Coronary artery (tissue), 2 donors: ENCODE data around the gene AGPAT3.

Source experiments
- DNase-seq: peaks from one replicate; pipeline ENCODE4 v3.0.0-alpha.2; 2017; ENCODE audit warnings: low spot score
- H3K27ac ChIP-seq, 2 donors: fragments of 200-600 bp; sonication (generic); one replicate each; pipeline ENCODE4 v1.5.1; 2016 to 2019
- H3K4me3 ChIP-seq: fragments of 200-600 bp; sonication (generic); 2 replicates; pipeline ENCODE4 v1.5.1; 2016; ENCODE audit warnings: mild to moderate bottlenecking, moderate library complexity
- CTCF ChIP-seq: fragments of 200-600 bp; sonication (generic); IDR thresholded peaks from one replicate; pipeline ENCODE4 v1.5.1; 2019; ENCODE audit warnings: antibody characterized with exemption

AGPAT3 gene

GRCh38 chr21:43871487-43871886 is 6.5 kb downstream of the AGPAT3 start:
- H3K4me3 ChIP-seq, result no peak overlapping the region
- no peak for DNase-seq
- no peak overlapping the region for H3K27ac ChIP-seq
- TF ChIP-seq CTCF, result no peak

GRCh38 chr21:43872531-43873197 is 7.6 kb downstream of the AGPAT3 start:
- no peak for TF ChIP-seq CTCF
- no peak for DNase-seq
- no peak overlapping the region for H3K4me3 ChIP-seq
- peak overlapping the region in 1 of 2 donors; percentile 32 for H3K27ac ChIP-seq

GRCh38 chr21:43873673-43874072 is 8.7 kb downstream of the AGPAT3 start:
- no peak for TF ChIP-seq CTCF
- Histone ChIP-seq H3K27ac (no peak overlapping the region), H3K4me3 (no peak overlapping the region)
- DNase-seq, result no peak

GRCh38 chr21:43874085-43874805 is 9.2 kb downstream of the AGPAT3 start:
- H3K4me3 ChIP-seq, result no peak overlapping the region
- DNase-seq, result no peak
- H3K27ac ChIP-seq, result no peak overlapping the region
- no peak for TF ChIP-seq CTCF

GRCh38 chr21:43876605-43877004 is 11.6 kb downstream of the AGPAT3 start:
- no peak overlapping the region for H3K27ac ChIP-seq
- TF ChIP-seq CTCF, result no peak

GRCh38 chr21:43877936-43878575 is 13.0 kb downstream of the AGPAT3 start:
- DNase-seq, result no peak
- no peak overlapping the region for H3K4me3 ChIP-seq
- no peak overlapping the region for H3K27ac ChIP-seq
- no peak for TF ChIP-seq CTCF

More at GRCh38 chr21:43876605-43877004, 11.6 kb downstream of the AGPAT3 start:
- no peak for DNase-seq
- no peak overlapping the region for H3K4me3 ChIP-seq
